HG03066 (cell line): ENCODE measurements around the gene FNDC10.

Experiments used
- ATAC-seq: cut with Tn5 transposase; IDR thresholded peaks from one replicate; pipeline ENCODE4 v1.9.1; 2021; ENCODE audit warnings: low read depth; ENCODE audit not compliant: unreplicated experiment

The FNDC10 gene

GRCh38 chr1:1551524-1552262, 48.2 kb downstream of the FNDC10 start:
- ATAC-seq = no peak

GRCh38 chr1:1550591-1551432, 49.1 kb downstream of the FNDC10 start:
- no peak for ATAC-seq

DNA sequence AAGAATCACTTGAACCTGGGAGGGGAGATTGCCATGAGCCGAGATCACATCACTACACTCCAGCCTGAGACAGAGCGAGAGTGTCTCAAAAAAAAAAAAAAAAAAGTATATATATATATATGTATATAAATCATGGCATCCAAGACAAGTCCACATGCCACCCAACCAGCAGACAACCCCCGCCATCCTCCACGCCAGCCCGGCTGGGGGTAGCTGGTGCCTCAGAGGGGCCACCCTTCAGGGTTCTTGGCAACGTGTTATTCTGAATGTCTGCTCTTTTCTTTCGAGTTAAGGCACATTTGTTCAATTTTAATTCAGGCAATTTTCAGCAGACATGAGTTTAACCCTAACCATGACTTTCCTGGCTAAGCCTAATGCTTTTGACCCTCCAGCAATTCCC, 49.8 kb downstream of the FNDC10 start:
- ATAC-seq = no peak

GRCh38 chr1:1548591-1548990, 51.3 kb downstream of the FNDC10 start:
- ATAC-seq = no peak
